MCF 10A (cell line): Measurements from ENCODE around the gene ELP6. TPM values are rescaled to one million over a fixed set of nuclear protein-coding genes. Genes with fewer than 3 reads are reported as not detected.

Experiments used
- BruUV-seq: library from RNA; stranded (reverse); fragments of 400-500 nt; replicated peaks from 2 replicates; lab custom pipeline; 2021; lab: Mats Ljungman, UMichigan
- CTCF ChIA-PET: fragments of 300-600 bp; sonication (Branson Sonifier 250); formaldehyde crosslinking; extraction: SDS; loops from one replicate; lab custom pipeline; 2021; ENCODE audit warnings: antibody characterized with exemption, inconsistent platforms; lab: Yijun Ruan, JAX
- POLR2A ChIA-PET: fragments of 300-600, 350-650 bp; sonication (Branson Sonifier 250); formaldehyde crosslinking; extraction: SDS; loops from one replicate; lab custom pipeline; 2020; ENCODE audit warnings: antibody characterized with exemption, inconsistent platforms; lab: Yijun Ruan, JAX
- DNase-seq: peaks from one replicate; pipeline ENCODE4 v3.0.0-alpha.2; 2018; ENCODE audit not compliant: unreplicated experiment
- H3K27ac Mint-ChIP-seq: one replicate; pipeline ENCODE4 v1.8.0; 2022; ENCODE audit warnings: mild to moderate bottlenecking, low read depth, mixed read lengths; ENCODE audit not compliant: unreplicated experiment
- H3K27me3 Mint-ChIP-seq: one replicate; pipeline ENCODE4 v1.8.0; 2022; ENCODE audit warnings: mixed read lengths; ENCODE audit not compliant: insufficient read depth, unreplicated experiment
- H3K36me3 Mint-ChIP-seq: one replicate; pipeline ENCODE4 v1.8.0; 2022; ENCODE audit warnings: mild to moderate bottlenecking, moderate library complexity, mixed read lengths; ENCODE audit not compliant: insufficient read depth, unreplicated experiment
- H3K4me1 Mint-ChIP-seq: one replicate; pipeline ENCODE4 v1.8.0; 2022; ENCODE audit warnings: mixed read lengths; ENCODE audit not compliant: insufficient read depth, unreplicated experiment
- H3K4me3 Mint-ChIP-seq: one replicate; pipeline ENCODE4 v1.8.0; 2022; ENCODE audit warnings: mild to moderate bottlenecking, moderate library complexity, mixed read lengths; ENCODE audit not compliant: unreplicated experiment
- H3K9me3 Mint-ChIP-seq: one replicate; pipeline ENCODE4 v1.8.0; 2022; ENCODE audit warnings: mixed read lengths; ENCODE audit not compliant: unreplicated experiment
- intact Hi-C: fragments of 100-400 bp; cut with micrococcal nuclease; formaldehyde crosslinking; loops from 2 replicates; pipeline ENCODE4 v1.14.1; 2022
- total RNA-seq: library from RNA; stranded (reverse); gene quantifications from 2 replicates; pipeline ENCODE4 v1.2.3, GENCODE V29; 2022
- TF ChIP-seq, protein P1 (sequence below): fragments of 200-600 bp; IDR thresholded peaks from one replicate; pipeline ENCODE4 v1.8.0; 2022; ENCODE audit warnings: antibody characterized with exemption, mild to moderate bottlenecking; ENCODE audit not compliant: unreplicated experiment

Gene ELP6
- total RNA-seq, 1 experiment from 2014 or later: 33.5 TPM

DNA sequence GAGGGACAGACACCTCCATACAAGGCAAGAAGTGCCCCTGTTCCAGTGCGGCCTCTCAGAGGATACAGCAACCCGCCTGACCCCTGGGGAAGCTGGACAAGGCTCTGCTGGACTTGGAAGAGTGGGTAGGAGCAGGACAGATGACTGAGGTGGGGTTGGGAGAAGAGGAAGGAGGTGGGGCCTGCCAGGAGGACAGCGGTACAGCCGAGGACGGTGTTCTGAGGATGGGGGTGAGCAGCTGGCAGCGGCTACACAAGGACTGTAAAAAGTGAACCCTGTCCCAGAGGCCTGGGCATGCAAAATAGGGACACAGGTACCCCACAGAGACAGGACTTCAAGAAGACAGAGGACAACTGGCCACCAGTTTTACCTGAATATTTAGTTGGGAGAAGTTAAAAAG, 23.5 kb upstream of the ELP6 start:
- no peaks in the 10 kb centered on the region for H3K36me3 Mint-ChIP-seq
- no peaks in the 10 kb centered on the region for H3K9me3 Mint-ChIP-seq
- peaks cover 15% of the 10 kb centered on the region for H3K4me1 Mint-ChIP-seq
- DNase-seq: no peak
- intact Hi-C loops: no loop called here
- ChIA-PET POLR2A (no interaction called here), CTCF (no interaction called here)
- BruUV-seq: no TSS peak
- peaks cover 8% of the 10 kb centered on the region for H3K27me3 Mint-ChIP-seq
- no peak overlapping the region for H3K4me3 Mint-ChIP-seq
- TF ChIP-seq, protein P1, sequence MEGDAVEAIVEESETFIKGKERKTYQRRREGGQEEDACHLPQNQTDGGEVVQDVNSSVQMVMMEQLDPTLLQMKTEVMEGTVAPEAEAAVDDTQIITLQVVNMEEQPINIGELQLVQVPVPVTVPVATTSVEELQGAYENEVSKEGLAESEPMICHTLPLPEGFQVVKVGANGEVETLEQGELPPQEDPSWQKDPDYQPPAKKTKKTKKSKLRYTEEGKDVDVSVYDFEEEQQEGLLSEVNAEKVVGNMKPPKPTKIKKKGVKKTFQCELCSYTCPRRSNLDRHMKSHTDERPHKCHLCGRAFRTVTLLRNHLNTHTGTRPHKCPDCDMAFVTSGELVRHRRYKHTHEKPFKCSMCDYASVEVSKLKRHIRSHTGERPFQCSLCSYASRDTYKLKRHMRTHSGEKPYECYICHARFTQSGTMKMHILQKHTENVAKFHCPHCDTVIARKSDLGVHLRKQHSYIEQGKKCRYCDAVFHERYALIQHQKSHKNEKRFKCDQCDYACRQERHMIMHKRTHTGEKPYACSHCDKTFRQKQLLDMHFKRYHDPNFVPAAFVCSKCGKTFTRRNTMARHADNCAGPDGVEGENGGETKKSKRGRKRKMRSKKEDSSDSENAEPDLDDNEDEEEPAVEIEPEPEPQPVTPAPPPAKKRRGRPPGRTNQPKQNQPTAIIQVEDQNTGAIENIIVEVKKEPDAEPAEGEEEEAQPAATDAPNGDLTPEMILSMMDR: no peak
- no peak overlapping the region for H3K27ac Mint-ChIP-seq

DNA sequence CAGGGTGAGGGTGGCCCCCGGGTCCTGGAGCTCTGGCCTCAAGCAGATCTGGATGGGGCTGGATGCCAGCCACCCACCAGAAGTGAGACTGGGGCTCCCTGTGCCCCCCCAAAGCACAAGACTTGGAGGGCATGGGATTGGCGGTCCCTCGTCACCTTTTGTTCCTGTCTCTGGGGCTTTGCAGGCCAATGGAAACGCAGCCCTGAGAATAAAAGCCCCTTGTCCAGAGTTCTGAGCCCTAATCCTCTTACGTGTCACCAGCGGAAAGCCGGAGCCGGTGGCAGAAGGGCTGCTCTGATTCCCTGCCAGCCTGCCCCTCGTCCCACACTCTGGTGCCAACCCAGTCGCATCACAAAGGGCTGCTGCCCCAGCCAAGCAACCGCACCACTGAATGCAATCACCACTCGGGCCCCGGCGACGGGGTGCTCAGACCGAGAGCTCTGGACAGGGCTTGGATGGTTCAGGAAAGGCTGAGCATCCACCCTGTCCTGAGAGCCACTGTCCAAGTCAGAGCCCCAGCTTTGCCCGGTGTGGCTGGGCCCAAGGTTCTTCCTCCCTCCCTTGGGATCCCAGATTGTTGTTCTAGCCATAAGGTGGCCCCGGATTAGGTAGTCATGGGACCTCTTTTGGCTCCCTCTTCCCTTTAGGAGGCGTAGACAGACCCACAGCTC, 22.8 kb upstream of the ELP6 start:
- TF ChIP-seq, protein P1: no peak
- DNase-seq: no peak
- Mint-ChIP-seq H3K4me1 (peaks cover 10% of the 10 kb centered on the region), H3K27me3 (peaks cover 8% of the 10 kb centered on the region), H3K27ac (no peak overlapping the region), H3K36me3 (no peaks in the 10 kb centered on the region), H3K4me3 (no peak overlapping the region), H3K9me3 (no peaks in the 10 kb centered on the region)
- ChIA-PET POLR2A (no interaction called here), CTCF (interaction anchor here (0.5 kb wide), 1 partner anchor 161 kb away, joined by 3 read pairs; no protein-coding TSS in a partner anchor)
- intact Hi-C loops: no loop called here
- no TSS peak for BruUV-seq

DNA sequence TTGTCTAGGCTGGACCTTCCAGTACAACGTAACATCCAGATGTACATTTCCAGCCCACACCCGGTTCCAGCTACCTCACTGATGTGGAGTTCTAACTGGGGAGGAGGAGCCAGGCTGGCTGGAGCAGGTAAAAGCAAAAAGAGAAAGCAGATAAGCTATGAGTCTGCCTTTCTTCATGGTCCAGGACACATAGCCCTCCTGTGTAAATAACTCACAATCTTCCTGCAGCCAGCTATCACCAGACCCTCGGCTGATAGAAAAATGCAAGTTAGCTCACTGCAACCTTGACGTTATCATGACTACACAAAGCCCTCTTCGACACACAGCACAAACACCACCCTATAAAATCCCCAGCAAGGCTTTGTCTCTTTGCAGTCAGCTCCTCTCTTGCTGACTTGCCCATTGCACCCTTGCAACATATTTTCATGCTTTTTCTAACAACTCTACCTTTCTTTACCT, 20.5 kb upstream of the ELP6 start:
- intact Hi-C loops: no loop called here
- Mint-ChIP-seq H3K36me3 (no peaks in the 10 kb centered on the region), H3K4me1 (peaks cover 10% of the 10 kb centered on the region), H3K4me3 (no peak overlapping the region), H3K27me3 (peaks cover 8% of the 10 kb centered on the region), H3K27ac (no peak overlapping the region), H3K9me3 (no peaks in the 10 kb centered on the region)
- ChIA-PET POLR2A (interaction anchor here (0.7 to 1.7 kb wide), 8 partner anchors 11 to 437 kb away, joined by 3 to 5 read pairs (median 4); partner anchors contain the start of gene ELP6), CTCF (interaction anchor here (0.6 to 3.2 kb wide), 4 partner anchors 10 to 580 kb away, joined by 3 to 28 read pairs (median 6); no protein-coding TSS in a partner anchor)
- no peak for DNase-seq
- no TSS peak for BruUV-seq
- TF ChIP-seq, protein P1: no peak

DNA sequence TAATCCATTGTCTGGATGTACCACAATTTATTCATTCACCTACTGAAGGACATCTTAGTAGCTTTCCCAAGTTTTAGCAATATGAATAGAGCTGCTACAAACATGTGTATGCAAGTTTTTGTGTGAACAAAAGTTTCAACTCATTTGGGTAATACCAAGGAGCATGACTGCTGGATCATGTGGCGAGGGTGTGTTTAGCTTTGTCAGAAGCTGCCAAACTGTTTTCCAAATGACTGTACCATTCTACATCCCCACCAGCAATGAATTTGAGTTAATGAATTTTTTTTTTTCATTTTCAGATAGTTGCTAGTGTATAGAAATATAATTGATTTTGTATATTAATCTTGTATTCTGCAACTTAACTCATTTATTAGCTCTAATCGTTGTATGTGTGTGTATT, 20.0 kb upstream of the ELP6 start:
- no TSS peak for BruUV-seq
- ChIA-PET CTCF (interaction anchor here (0.6 to 3.2 kb wide), 3 partner anchors 11 to 580 kb away, joined by 3 to 28 read pairs (median 6); no protein-coding TSS in a partner anchor), POLR2A (interaction anchor here (0.7 to 1.7 kb wide), 8 partner anchors 11 to 438 kb away, joined by 3 to 5 read pairs (median 4); partner anchors contain the start of gene ELP6)
- peaks cover 10% of the 10 kb centered on the region for H3K4me1 Mint-ChIP-seq
- no peaks in the 10 kb centered on the region for H3K9me3 Mint-ChIP-seq
- no peak overlapping the region for H3K27ac Mint-ChIP-seq
- H3K4me3 Mint-ChIP-seq: no peak overlapping the region
- H3K36me3 Mint-ChIP-seq: no peaks in the 10 kb centered on the region
- no peak for DNase-seq
- intact Hi-C loops: no loop called here
- TF ChIP-seq, protein P1: no peak
- peaks cover 8% of the 10 kb centered on the region for H3K27me3 Mint-ChIP-seq
